Measurements from ENCODE around the gene SH3RF2. TPM values are rescaled to one million over a fixed set of nuclear protein-coding genes. Genes with fewer than 3 reads are reported as not detected.

The SH3RF2 gene
- total and polyA plus RNA-seq, 2 of the 13 experiments (the other 11 are each of a cell fraction or from before 2014, with no cell fraction given), result 2.6 to 3.7 TPM

GRCh38 chr5:145908206-145908960, 28.0 kb upstream of the SH3RF2 start:
- ATAC-seq (no peak), DNase-seq (ENCODE audit: low spot score) (no peak), FAIRE-seq (no peak)
- 26% methylated on average over 3 of the region's 3 CpGs for WGBS (ENCODE audit: low lambda C conversion rate)
- CTCF ChIA-PET (ENCODE audit: low intra/inter-chr PET ratio, low total read pairs), result interaction anchor here (1.5 kb wide), 1 partner anchor 141 kb away, joined by 7 read pairs; no protein-coding TSS in a partner anchor
- Histone ChIP-seq H2AFZ (ENCODE audit: low read length) (no peak overlapping the region), H3K4me3 (replicated peaks in 1 of 3; ENCODE audit: insufficient read depth in 1 of 3, low read depth in 2 of 3, low read length in 3 of 3) (no peak overlapping the region), H3K4me2 (ENCODE audit: low read depth, low read length) (no peak overlapping the region), H3K9ac (ENCODE audit: insufficient read depth, low read depth, low read length) (no peak overlapping the region), H3K79me2 (ENCODE audit: insufficient read depth, low read length) (no peaks in the 10 kb centered on the region), H3K27ac (ENCODE audit: extremely low read length, insufficient read depth, low read length) (no peak overlapping the region), H3K9me3 (ENCODE audit: low read length) (no peaks in the 10 kb centered on the region), H3K27me3 (ENCODE audit: control insufficient read depth in 1 of 2, insufficient read depth in 2 of 2, low read length in 2 of 2) (peaks cover 0 to 3% of the 10 kb centered on the region in 2 experiments; a peak in 3 of 5 replicates), H3K36me3 (replicated peaks in 1 of 2; ENCODE audit: control insufficient read depth in 1 of 2, insufficient read depth in 2 of 2, low read length in 2 of 2) (no peaks in the 10 kb centered on the region), H4K20me1 (ENCODE audit: insufficient read depth, low read length) (no peaks in the 10 kb centered on the region), H3K4me1 (ENCODE audit: insufficient read depth, low read length) (peaks cover 17% of the 10 kb centered on the region)
- POLR2A ChIA-PET, result interaction anchor here (1.5 kb wide), 1 partner anchor 71 kb away, joined by 3 read pairs; no protein-coding TSS in a partner anchor
- no TSS peak for BruUV-seq (replicated peaks)
- in situ Hi-C loops (cut with HindIII; ENCODE audit: extremely low pct_ligation_motif_present, low pct_unique_long_range_greater_than_20kb), result no loop called here
- intact Hi-C loops (cut with micrococcal nuclease; ENCODE audit: unreplicated experiment), result no loop called here
- peak; percentile 28; the same call in 1 of the 2 replicates for TF ChIP-seq SMC3 (IDR thresholded peaks at IDR 0.05; ENCODE audit: low read length)
- TF ChIP-seq GATAD2A (CRISPR knock-in tag; IDR thresholded peaks at IDR 0.05), result no peak
- TF ChIP-seq STAG1 (CRISPR knock-in tag; IDR thresholded peaks at IDR 0.05), result peak; percentile 23; the same call in 1 of the 2 replicates

- TF ChIP-seq ZXDC (CRISPR knock-in tag; IDR thresholded peaks at IDR 0.05) (no peak), ZNF431 (CRISPR knock-in tag; IDR thresholded peaks at IDR 0.05; ENCODE audit: borderline replicate concordance, low read depth) (no peak)
- Histone ChIP-seq H2AFZ (ENCODE audit: low read length) (no peak overlapping the region), H3K4me2 (ENCODE audit: low read depth, low read length) (no peak overlapping the region), H3K9me3 (ENCODE audit: low read length) (no peaks in the 10 kb centered on the region), H3K4me3 (replicated peaks in 1 of 3; ENCODE audit: insufficient read depth in 1 of 3, low read depth in 2 of 3, low read length in 3 of 3) (no peak overlapping the region), H3K36me3 (replicated peaks in 1 of 2; ENCODE audit: control insufficient read depth in 1 of 2, insufficient read depth in 2 of 2, low read length in 2 of 2) (no peaks in the 10 kb centered on the region), H3K27me3 (ENCODE audit: control insufficient read depth in 1 of 2, insufficient read depth in 2 of 2, low read length in 2 of 2) (0 out of 5 replicates have a peak, but pooled peaks cover 0 to 1% of the 10 kb centered on the region in 2 experiments), H4K20me1 (ENCODE audit: insufficient read depth, low read length) (no peaks in the 10 kb centered on the region), H3K4me1 (ENCODE audit: insufficient read depth, low read length) (peaks cover 17% of the 10 kb centered on the region), H3K27ac (ENCODE audit: extremely low read length, insufficient read depth, low read length) (no peak overlapping the region), H3K9ac (ENCODE audit: insufficient read depth, low read depth, low read length) (no peak overlapping the region), H3K79me2 (ENCODE audit: insufficient read depth, low read length) (no peaks in the 10 kb centered on the region)
- DNase-seq (ENCODE audit: low spot score) (no peak), FAIRE-seq (no peak), ATAC-seq (peak; percentile 73)
- in situ Hi-C loops (cut with HindIII; ENCODE audit: extremely low pct_ligation_motif_present, low pct_unique_long_range_greater_than_20kb) (no loop called here), intact Hi-C loops (cut with micrococcal nuclease; ENCODE audit: unreplicated experiment) (no loop called here)
- 24% methylated on average over 6 of the region's 6 CpGs for WGBS (ENCODE audit: low lambda C conversion rate)
- ChIA-PET POLR2A (no interaction called here), CTCF (ENCODE audit: low intra/inter-chr PET ratio, low total read pairs) (no interaction called here)
- BruUV-seq (replicated peaks), result no TSS peak
These were observed 25.2 kb upstream of the SH3RF2 start for GRCh38 chr5:145911164-145911563.
